A673 (cell line): ENCODE data around the gene LPP. TPM values are rescaled to one million over a fixed set of nuclear protein-coding genes. Genes with fewer than 3 reads are reported as not detected.

Experiments used
- BruUV-seq: library from RNA; stranded (reverse); fragments of 400-500 nt; replicated peaks from 2 replicates; lab custom pipeline; 2021; lab: Mats Ljungman, UMichigan
- CTCF ChIA-PET: fragments of 300-600 bp; sonication (Branson Sonifier 250); formaldehyde crosslinking; loops from one replicate; lab custom pipeline; 2022; ENCODE audit warnings: antibody characterized with exemption; lab: Charles Lee
- POLR2A ChIA-PET: fragments of 300-600 bp; sonication (Branson Sonifier 250); formaldehyde crosslinking; loops from one replicate; lab custom pipeline; 2022; ENCODE audit warnings: antibody characterized with exemption; ENCODE audit not compliant: low non-redundant PET; lab: Charles Lee
- DNase-seq: peaks from one replicate; pipeline ENCODE4 v3.0.0-alpha.2; 2015; ENCODE audit warnings: low spot score
- H3K27ac ChIP-seq: fragments of 200-600 bp; sonication (generic); 2 replicates; pipeline ENCODE4 v1.5.1; 2016; ENCODE audit warnings: mixed run types, low read depth, mild to moderate bottlenecking, mixed read lengths, antibody characterized with exemption, low read length; ENCODE audit not compliant: poor library complexity, severe bottlenecking
- H3K27me3 ChIP-seq: fragments of 200-600 bp; sonication (generic); replicated peaks from 2 replicates; pipeline ENCODE4 v1.6.1; 2017; ENCODE audit warnings: mixed run types, low read depth, mild to moderate bottlenecking, mixed read lengths, antibody characterized with exemption, low read length; ENCODE audit not compliant: insufficient read depth, poor library complexity
- H3K36me3 ChIP-seq: fragments of 200-600 bp; sonication (generic); 2 replicates; pipeline ENCODE4 v1.6.1; 2016; ENCODE audit warnings: mixed run types, mild to moderate bottlenecking, mixed read lengths, antibody characterized with exemption, low read length; ENCODE audit not compliant: insufficient read depth, poor library complexity, severe bottlenecking
- H3K4me1 ChIP-seq: fragments of 200-600 bp; sonication (generic); 2 replicates; pipeline ENCODE4 v1.6.1; 2017; ENCODE audit warnings: mixed run types, mild to moderate bottlenecking, mixed read lengths, antibody characterized with exemption, low read length; ENCODE audit not compliant: insufficient read depth, poor library complexity, severe bottlenecking
- H3K4me3 ChIP-seq: fragments of 200-600 bp; sonication (generic); 2 replicates; pipeline ENCODE4 v1.5.1; 2016; ENCODE audit warnings: low read depth, mixed run types, mild to moderate bottlenecking, mixed read lengths, low read length; ENCODE audit not compliant: poor library complexity, severe bottlenecking
- H3K9me3 ChIP-seq: fragments of 200-600 bp; sonication (generic); 2 replicates; pipeline ENCODE4 v1.6.1; 2016; ENCODE audit warnings: mixed run types, low read depth, mild to moderate bottlenecking, mixed read lengths, antibody characterized with exemption, low read length; ENCODE audit not compliant: poor library complexity, severe bottlenecking
- CTCF ChIP-seq: fragments of 300-800, 200-600 bp; sonication (generic); conservative IDR thresholded peaks from 2 replicates; pipeline ENCODE4 v1.5.1; 2017; ENCODE audit warnings: low read depth, mild to moderate bottlenecking, antibody characterized with exemption, low read length, moderate library complexity, mixed read lengths
- EZH2 ChIP-seq: fragments of 200-600 bp; sonication (generic); IDR thresholded peaks from 2 replicates; pipeline ENCODE4 v1.6.1; 2017; ENCODE audit warnings: borderline replicate concordance, low read depth, mild to moderate bottlenecking, mixed read lengths, antibody characterized with exemption, low read length; ENCODE audit not compliant: poor library complexity, severe bottlenecking
- intact Hi-C: fragments of 100-400 bp; cut with micrococcal nuclease; formaldehyde crosslinking; loops from one replicate; pipeline ENCODE4 v1.10.0; 2022; ENCODE audit not compliant: unreplicated experiment
- total RNA-seq: library from RNA; stranded (reverse); gene quantifications from 2 replicates; pipeline ENCODE4 v1.2.3, GENCODE V29; 2021

The LPP gene
- total RNA-seq, 1 experiment from 2014 or later: 39.7 TPM

- Histone ChIP-seq H3K4me3 (no peak overlapping the region), H3K27me3 (no peaks in the 10 kb centered on the region), H3K4me1 (no peaks in the 10 kb centered on the region), H3K36me3 (no peaks in the 10 kb centered on the region), H3K27ac (no peak overlapping the region), H3K9me3 (no peaks in the 10 kb centered on the region)
- BruUV-seq: no TSS peak
- TF ChIP-seq EZH2 (no peak), CTCF (no peak)
- CTCF ChIA-PET: no interaction called here
- no peak for DNase-seq
- POLR2A ChIA-PET: no interaction called here
- intact Hi-C loops: no loop called here
Measured at GRCh38 chr3:188489639-188490405, 335.9 kb downstream of the LPP start.

GRCh38 chr3:188490416-188490815, 336.5 kb downstream of the LPP start:
- BruUV-seq: no TSS peak
- H3K27ac ChIP-seq: no peak overlapping the region
- H3K36me3 ChIP-seq: no peaks in the 10 kb centered on the region
- ChIA-PET POLR2A (no interaction called here), CTCF (no interaction called here)
- intact Hi-C loops: no loop called here
- no peak for DNase-seq
- no peaks in the 10 kb centered on the region for H3K27me3 ChIP-seq
- no peaks in the 10 kb centered on the region for H3K9me3 ChIP-seq
- TF ChIP-seq CTCF (no peak), EZH2 (no peak)
- no peaks in the 10 kb centered on the region for H3K4me1 ChIP-seq
- H3K4me3 ChIP-seq: no peak overlapping the region

GRCh38 chr3:188491276-188491687, 337.3 kb downstream of the LPP start:
- POLR2A ChIA-PET: no interaction called here
- H3K4me1 ChIP-seq: no peaks in the 10 kb centered on the region
- BruUV-seq: no TSS peak
- TF ChIP-seq CTCF (no peak), EZH2 (no peak)
- intact Hi-C loops: no loop called here
- no peaks in the 10 kb centered on the region for H3K9me3 ChIP-seq
- H3K27ac ChIP-seq: no peak overlapping the region
- no peaks in the 10 kb centered on the region for H3K27me3 ChIP-seq
- DNase-seq: no peak
- H3K4me3 ChIP-seq: no peak overlapping the region
- CTCF ChIA-PET: no interaction called here
- H3K36me3 ChIP-seq: no peaks in the 10 kb centered on the region
